Astrocyte of the hippocampus (primary cell): Measurements from ENCODE around the gene NARF.
"Not testable (repeated sequence)": the region's sequence is repeated elsewhere in the genome, so short reads cannot be mapped to it uniquely, and the experiment has no call there.

Experiments
- DNase-seq: peaks from one replicate; pipeline ENCODE4 v3.0.0; 2011; ENCODE audit warnings: low read depth, low spot score

Gene NARF

GRCh38 chr17:82534401-82534812 is 75.9 kb downstream of the NARF start:
- no peak for DNase-seq

- peak; percentile 59 for DNase-seq
Measured at GRCh38 chr17:82536512-82537201, 78.1 kb downstream of the NARF start.

DNA sequence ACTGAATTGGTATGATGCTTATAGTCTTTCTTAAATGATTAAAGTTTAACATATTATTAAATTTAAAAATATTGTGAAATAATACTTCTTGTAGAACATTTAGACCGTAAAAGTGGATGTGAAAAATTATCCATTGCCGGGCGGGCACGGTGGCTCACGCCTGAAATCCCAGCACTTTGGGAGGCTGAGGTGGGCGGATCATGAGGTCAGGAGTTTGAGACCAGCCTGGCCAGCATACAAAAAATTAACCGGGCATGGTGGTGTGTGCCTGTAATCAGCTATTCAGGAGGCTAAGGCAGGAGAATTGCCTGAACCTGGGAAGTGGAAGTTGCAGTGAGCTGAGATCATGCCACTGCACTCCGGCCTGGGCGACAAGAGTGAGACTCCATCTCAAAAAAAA is 78.7 kb downstream of the NARF start:
- peak; percentile 29 for DNase-seq

GRCh38 chr17:82539076-82539475 is 80.5 kb downstream of the NARF start:
- DNase-seq = not testable (repeated sequence)
